ENCODE results near the gene MRPS33.
"Not testable (repeated sequence)": the region's sequence is repeated elsewhere in the genome, so short reads cannot be mapped to it uniquely, and the experiment has no call there.

MRPS33 gene

DNA sequence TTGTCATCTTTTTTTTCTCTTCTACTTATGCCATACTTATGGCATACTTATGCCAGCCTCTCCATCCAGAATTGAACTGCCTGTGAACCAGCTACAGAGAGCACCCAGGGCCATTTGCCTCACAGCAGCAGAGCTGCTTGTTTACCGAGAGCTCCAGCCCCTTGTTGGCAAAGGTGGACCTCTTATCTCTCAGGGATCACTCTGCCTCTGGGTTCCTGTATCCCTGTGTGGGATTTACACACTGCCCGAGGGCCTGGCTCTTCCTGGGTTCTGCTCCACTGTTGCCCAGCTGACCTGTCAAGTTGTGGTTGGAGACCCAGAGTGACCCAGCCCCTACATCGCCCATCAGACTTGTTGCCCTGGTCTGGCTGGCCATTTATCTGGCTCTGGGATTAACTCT lies 22.3 kb downstream of the MRPS33 start:
- H3K4me1 Mint-ChIP-seq, result no peaks in the 10 kb centered on the region
- H3K36me3 Mint-ChIP-seq, result no peaks in the 10 kb centered on the region
- no peak for DNase-seq
- H3K27ac Mint-ChIP-seq, result no peak overlapping the region
- no peaks in the 10 kb centered on the region for H3K9me3 Mint-ChIP-seq
- peaks cover 4 to 25% of the 10 kb centered on the region in 2 donors for H3K27me3 Mint-ChIP-seq
- ATAC-seq (replicated peaks), result no peak
- no peak overlapping the region for H3K4me3 Mint-ChIP-seq

- no peak for DNase-seq
- H3K9me3 Mint-ChIP-seq, result no peaks in the 10 kb centered on the region
- peaks cover 9 to 26% of the 10 kb centered on the region in 2 donors for H3K27me3 Mint-ChIP-seq
- H3K4me1 Mint-ChIP-seq, result no peaks in the 10 kb centered on the region
- no peak overlapping the region for H3K4me3 Mint-ChIP-seq
- no peaks in the 10 kb centered on the region for H3K36me3 Mint-ChIP-seq
- ATAC-seq (replicated peaks), result no peak
- H3K27ac Mint-ChIP-seq, result no peak overlapping the region
These were observed 24.4 kb downstream of the MRPS33 start for GRCh38 chr7:140990193-140990962.

GRCh38 chr7:140989068-140989467 lies 25.7 kb downstream of the MRPS33 start:
- no peak overlapping the region for H3K27ac Mint-ChIP-seq
- no peak for DNase-seq
- ATAC-seq (replicated peaks), result no peak
- no peaks in the 10 kb centered on the region for H3K4me1 Mint-ChIP-seq
- H3K9me3 Mint-ChIP-seq, result no peaks in the 10 kb centered on the region
- H3K4me3 Mint-ChIP-seq, result no peak overlapping the region
- no peaks in the 10 kb centered on the region for H3K36me3 Mint-ChIP-seq
- H3K27me3 Mint-ChIP-seq, result peaks cover 9 to 25% of the 10 kb centered on the region in 2 donors

GRCh38 chr7:140983802-140984201 lies 30.9 kb downstream of the MRPS33 start:
- Mint-ChIP-seq H3K27me3 (peaks cover 18% of the 10 kb centered on the region in 2 donors), H3K36me3 (no peaks in the 10 kb centered on the region), H3K27ac (no peak overlapping the region), H3K9me3 (no peaks in the 10 kb centered on the region), H3K4me3 (no peak overlapping the region), H3K4me1 (no peaks in the 10 kb centered on the region)
- no peak for DNase-seq
- no peak for ATAC-seq (replicated peaks)

GRCh38 chr7:140982508-140982907 lies 32.2 kb downstream of the MRPS33 start:
- Mint-ChIP-seq H3K27me3 (peaks cover 18% of the 10 kb centered on the region in 2 donors), H3K4me1 (no peaks in the 10 kb centered on the region), H3K4me3 (no peak overlapping the region), H3K27ac (no peak overlapping the region), H3K9me3 (no peaks in the 10 kb centered on the region), H3K36me3 (no peaks in the 10 kb centered on the region)
- ATAC-seq (replicated peaks) (no peak), DNase-seq (no peak)

DNA sequence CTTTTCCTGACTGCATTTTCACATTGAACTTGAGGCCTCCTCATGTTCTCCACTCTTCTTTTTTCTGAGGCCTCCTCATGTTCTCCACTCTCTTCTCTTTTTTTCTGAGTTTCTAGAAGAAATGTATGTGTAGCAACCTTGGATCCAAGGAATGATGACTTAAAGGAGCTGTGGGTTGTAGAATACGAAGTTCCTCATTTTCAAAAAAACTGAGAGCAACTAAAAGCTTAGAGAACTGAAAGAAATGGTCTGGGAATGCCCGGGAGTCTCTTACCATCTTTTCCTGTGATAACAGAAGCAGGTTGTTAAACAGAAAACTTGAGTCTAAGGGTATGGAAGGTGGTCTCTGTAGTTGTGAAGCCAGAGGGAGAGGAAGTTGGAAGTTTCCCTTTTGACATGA lies 32.8 kb downstream of the MRPS33 start:
- H3K27ac Mint-ChIP-seq, result no peak overlapping the region
- no peaks in the 10 kb centered on the region for H3K4me1 Mint-ChIP-seq
- H3K36me3 Mint-ChIP-seq, result no peaks in the 10 kb centered on the region
- no peak for DNase-seq
- H3K4me3 Mint-ChIP-seq, result no peak overlapping the region
- ATAC-seq (replicated peaks), result no peak
- H3K27me3 Mint-ChIP-seq, result peaks cover 16 to 18% of the 10 kb centered on the region in 2 donors
- H3K9me3 Mint-ChIP-seq, result no peaks in the 10 kb centered on the region

- Mint-ChIP-seq H3K27ac (no peak overlapping the region), H3K4me3 (no peak overlapping the region), H3K36me3 (no peaks in the 10 kb centered on the region), H3K9me3 (no peaks in the 10 kb centered on the region), H3K4me1 (no peaks in the 10 kb centered on the region), H3K27me3 (peaks cover 13 to 21% of the 10 kb centered on the region in 2 donors)
- ATAC-seq (replicated peaks), result no peak
- DNase-seq, result no peak
These were observed 37.0 kb downstream of the MRPS33 start for GRCh38 chr7:140977741-140978140.

DNA sequence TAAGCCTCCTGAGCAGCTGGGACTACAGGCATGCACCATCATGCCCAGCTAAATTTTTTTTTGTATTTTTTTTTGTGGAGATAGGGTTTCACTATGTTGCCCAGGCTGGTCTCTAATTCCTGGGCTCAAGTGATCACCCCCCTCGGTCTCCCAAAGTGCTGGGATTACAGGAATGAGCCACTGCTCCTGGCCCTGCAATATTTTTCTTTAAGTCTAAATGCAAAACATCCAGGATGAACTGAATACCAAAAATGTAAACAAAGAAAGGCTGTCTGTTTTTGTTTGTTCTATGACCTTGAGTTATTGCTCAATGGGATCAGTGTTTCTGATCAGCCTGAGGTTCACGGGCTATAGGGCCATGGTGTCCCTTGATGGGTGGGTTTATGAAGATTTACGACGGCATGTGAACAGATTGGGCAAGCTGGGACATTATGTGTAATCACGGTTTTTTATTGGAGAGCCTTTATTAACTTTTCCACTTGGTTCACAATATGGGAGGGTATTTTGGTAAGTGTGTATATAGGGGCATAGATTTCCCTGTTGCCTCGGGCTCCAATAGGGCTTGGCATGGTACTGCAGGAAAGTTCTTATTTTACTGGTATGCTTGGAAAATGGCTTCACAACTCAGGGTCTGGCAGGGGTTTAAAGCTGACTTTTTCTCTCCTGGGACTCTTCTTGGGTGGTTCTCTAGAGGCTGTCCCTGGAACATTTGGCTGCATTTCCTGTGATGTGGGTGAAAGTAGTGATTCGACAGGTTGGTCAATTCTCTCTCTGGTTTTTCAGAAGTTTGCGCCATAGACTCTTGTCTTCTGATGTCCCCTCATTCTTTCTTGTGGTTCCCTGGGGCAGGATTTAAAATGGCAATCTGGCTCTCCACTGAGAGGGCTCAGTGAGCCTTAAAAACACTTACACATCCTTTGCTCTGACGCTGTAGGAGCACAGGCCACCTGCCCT lies 41.6 kb downstream of the MRPS33 start:
- no peak for DNase-seq
- H3K4me3 Mint-ChIP-seq, result no peak overlapping the region
- no peak for ATAC-seq (replicated peaks)
- no peaks in the 10 kb centered on the region for H3K9me3 Mint-ChIP-seq
- H3K4me1 Mint-ChIP-seq, result no peaks in the 10 kb centered on the region
- no peak overlapping the region for H3K27ac Mint-ChIP-seq
- no peaks in the 10 kb centered on the region for H3K36me3 Mint-ChIP-seq
- peaks cover 5 to 13% of the 10 kb centered on the region in 2 donors for H3K27me3 Mint-ChIP-seq

DNA sequence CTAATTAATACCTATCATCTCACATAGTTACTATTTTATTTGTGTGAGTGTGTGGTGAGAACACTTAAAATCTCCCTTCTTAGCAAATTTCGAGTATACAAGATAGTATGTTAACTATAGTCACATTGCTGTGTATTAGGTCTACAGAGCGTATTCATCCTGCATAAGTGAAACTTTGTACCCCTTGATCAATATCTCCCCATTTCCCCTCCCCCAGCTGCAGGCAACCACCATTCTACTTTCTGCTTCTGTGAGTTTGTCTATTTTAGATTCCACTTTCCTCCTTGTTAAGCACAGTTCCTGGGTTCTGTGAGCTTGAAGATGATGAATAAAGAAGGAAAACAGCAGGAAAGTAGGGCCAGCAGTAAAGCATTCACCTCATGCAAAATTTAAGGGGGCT lies 42.4 kb downstream of the MRPS33 start:
- H3K4me3 Mint-ChIP-seq, result no peak overlapping the region
- DNase-seq, result no peak
- H3K36me3 Mint-ChIP-seq, result no peaks in the 10 kb centered on the region
- H3K27me3 Mint-ChIP-seq, result peaks cover 12 to 21% of the 10 kb centered on the region in 2 donors
- ATAC-seq (replicated peaks), result no peak
- no peaks in the 10 kb centered on the region for H3K9me3 Mint-ChIP-seq
- no peak overlapping the region for H3K27ac Mint-ChIP-seq
- H3K4me1 Mint-ChIP-seq, result no peaks in the 10 kb centered on the region

GRCh38 chr7:140967438-140967837 lies 47.3 kb downstream of the MRPS33 start:
- H3K4me3 Mint-ChIP-seq, result no peak overlapping the region
- H3K9me3 Mint-ChIP-seq, result no peaks in the 10 kb centered on the region
- ATAC-seq (replicated peaks), result no peak
- no peaks in the 10 kb centered on the region for H3K4me1 Mint-ChIP-seq
- no peak overlapping the region for H3K27ac Mint-ChIP-seq
- no peaks in the 10 kb centered on the region for H3K36me3 Mint-ChIP-seq
- H3K27me3 Mint-ChIP-seq, result peaks cover 11 to 12% of the 10 kb centered on the region in 2 donors
- DNase-seq, result no peak

- H3K36me3 Mint-ChIP-seq, result no peaks in the 10 kb centered on the region
- H3K27me3 Mint-ChIP-seq, result peaks cover 7 to 9% of the 10 kb centered on the region in 2 donors
- H3K27ac Mint-ChIP-seq, result no peak overlapping the region
- no peak overlapping the region for H3K4me3 Mint-ChIP-seq
- no peak for ATAC-seq (replicated peaks)
- H3K4me1 Mint-ChIP-seq, result no peaks in the 10 kb centered on the region
- no peak for DNase-seq
- no peaks in the 10 kb centered on the region for H3K9me3 Mint-ChIP-seq
These were observed 48.1 kb downstream of the MRPS33 start for GRCh38 chr7:140966561-140967233.

GRCh38 chr7:140961117-140961516 lies 53.6 kb downstream of the MRPS33 start:
- Mint-ChIP-seq H3K27me3 (peaks cover 0 to 15% of the 10 kb centered on the region in 2 donors), H3K36me3 (peaks cover 0 to 4% of the 10 kb centered on the region in 2 donors), H3K4me3 (no peak overlapping the region), H3K9me3 (peaks cover 7 to 9% of the 10 kb centered on the region in 2 donors), H3K4me1 (no peaks in the 10 kb centered on the region), H3K27ac (no peak overlapping the region)
- ATAC-seq (replicated peaks) (no peak), DNase-seq (no peak)

GRCh38 chr7:140956997-140957396 lies 57.8 kb downstream of the MRPS33 start:
- not testable (repeated sequence) for ATAC-seq (replicated peaks); H3K9me3 Mint-ChIP-seq

More at GRCh38 chr7:140956997-140957396, 57.8 kb downstream of the MRPS33 start:
- H3K4me1 Mint-ChIP-seq, H3K36me3 Mint-ChIP-seq, DNase-seq, H3K27ac Mint-ChIP-seq, H3K4me3 Mint-ChIP-seq: not testable (repeated sequence)
- H3K27me3 Mint-ChIP-seq, result peaks cover 0 to 18% of the 10 kb centered on the region in 2 donors
